Smooth muscle cell (in vitro differentiated cells): ENCODE data around the gene PRPF19. TPM values are rescaled to one million over a fixed set of nuclear protein-coding genes. Genes with fewer than 3 reads are reported as not detected.
A peak's percentile ranks its signal among the peaks of the same experiment; 100 is the strongest.

ENCODE experiments used
- DNase-seq: peaks from one replicate; lab custom pipeline; 2025; ENCODE audit not compliant: unreplicated experiment; lab: John Stamatoyannopoulos, UW
- H2AFZ ChIP-seq: fragments of 200-600 bp; sonication (generic); 2 replicates; pipeline ENCODE4 v1.6.0; 2016; ENCODE audit warnings: antibody characterized with exemption, low read depth, mild to moderate bottlenecking
- H3F3A ChIP-seq: fragments of 200-600 bp; sonication (generic); 2 replicates; pipeline ENCODE4 v1.6.0; 2017; ENCODE audit warnings: antibody characterized with exemption, low read depth
- H3K27ac ChIP-seq: fragments of 200-600 bp; sonication (generic); 2 replicates; pipeline ENCODE4 v1.5.1; 2016; ENCODE audit warnings: low read depth, mild to moderate bottlenecking
- H3K27me3 ChIP-seq: fragments of 200-600 bp; sonication (generic); 2 replicates; pipeline ENCODE4 v1.6.1; 2016; ENCODE audit warnings: low read depth, mild to moderate bottlenecking
- H3K36me3 ChIP-seq: fragments of 200-600 bp; sonication (generic); 2 replicates; pipeline ENCODE4 v1.5.1; 2016; ENCODE audit warnings: low read depth
- H3K4me1 ChIP-seq: fragments of 200-600 bp; sonication (generic); 2 replicates; pipeline ENCODE4 v1.5.1; 2016; ENCODE audit warnings: low read depth
- H3K4me2 ChIP-seq: fragments of 200-600 bp; sonication (generic); 2 replicates; pipeline ENCODE4 v1.6.0; 2016; ENCODE audit warnings: mild to moderate bottlenecking
- H3K4me3 ChIP-seq: fragments of 200-600 bp; sonication (generic); 2 replicates; pipeline ENCODE4 v1.5.1; 2016; ENCODE audit warnings: mild to moderate bottlenecking
- H3K79me2 ChIP-seq: fragments of 200-600 bp; sonication (generic); 2 replicates; pipeline ENCODE4 v1.6.0; 2016; ENCODE audit warnings: low read depth, mild to moderate bottlenecking
- H3K9ac ChIP-seq: fragments of 200-600 bp; sonication (generic); 2 replicates; pipeline ENCODE4 v1.6.0; 2016; ENCODE audit warnings: low read depth
- H3K9me3 ChIP-seq: fragments of 200-600 bp; sonication (generic); replicated peaks from 2 replicates; pipeline ENCODE4 v1.5.1; 2016; ENCODE audit warnings: low read depth
- H4K20me1 ChIP-seq: fragments of 200-600 bp; sonication (generic); 2 replicates; pipeline ENCODE4 v1.6.0; 2016; ENCODE audit warnings: low read depth
- CTCF ChIP-seq: fragments of 200-600 bp; sonication (generic); IDR thresholded peaks from 2 replicates; pipeline ENCODE4 v1.5.1; 2017; ENCODE audit warnings: borderline replicate concordance, mild to moderate bottlenecking, antibody characterized with exemption; ENCODE audit not compliant: insufficient read depth, poor library complexity, severe bottlenecking
- WGBS: methylation state at CpG from one replicate; pipeline ENCODE4 v1.1.7; 2016; ENCODE audit warnings: low lambda C conversion rate; 5-methylcytosine and 5-hydroxymethylcytosine counted together
- polyA plus RNA-seq: library from polyadenylated mRNA; unstranded; fragments of >200 nt; fragmentation: Nextera tagmentation; extraction: Ambion mirVana; gene quantifications from 2 replicates; pipeline ENCODE4 v1.2.1, GENCODE V29; 2016
- total RNA-seq: library from RNA; depleted of rRNA; stranded (reverse); fragments of >200 nt; gene quantifications from 2 replicates; pipeline ENCODE4 v1.2.3, GENCODE V29; 2014

PRPF19 gene
- total and polyA plus RNA-seq, 2 experiments from 2014 or later, result 10.2 to 33.0 TPM

- H3K27ac ChIP-seq, result no peak overlapping the region
- no peaks in the 10 kb centered on the region for H3K9me3 ChIP-seq
- peak overlapping the region; percentile 55 for H2AFZ ChIP-seq
- no peaks in the 10 kb centered on the region for H4K20me1 ChIP-seq
- no peak for DNase-seq
- H3K4me1 ChIP-seq, result no peaks in the 10 kb centered on the region
- 63% methylated on average over 16 of the region's 16 CpGs for WGBS
- H3K4me2 ChIP-seq, result no peak overlapping the region
- H3K4me3 ChIP-seq, result no peak overlapping the region
- TF ChIP-seq CTCF, result no peak
- H3F3A ChIP-seq, result no peaks in the 10 kb centered on the region
- H3K9ac ChIP-seq, result no peak overlapping the region
- no peaks in the 10 kb centered on the region for H3K36me3 ChIP-seq
- H3K79me2 ChIP-seq, result no peaks in the 10 kb centered on the region
- H3K27me3 ChIP-seq, result no peaks in the 10 kb centered on the region
Observed at GRCh38 chr11:60863550-60864521, 42.5 kb downstream of the PRPF19 start.

- WGBS, result 92% methylated on average over 9 of the region's 9 CpGs
- no peaks in the 10 kb centered on the region for H3K79me2 ChIP-seq
Observed at GRCh38 chr11:60862171-60862570, 44.2 kb downstream of the PRPF19 start.

GRCh38 chr11:60860943-60861342 lies 45.4 kb downstream of the PRPF19 start:
- no peaks in the 10 kb centered on the region for H3K4me1 ChIP-seq
- no peak for DNase-seq
- H2AFZ ChIP-seq, result no peak overlapping the region

More at GRCh38 chr11:60862171-60862570, 44.2 kb downstream of the PRPF19 start:
- Histone ChIP-seq H3K27ac (no peak overlapping the region), H3K9ac (no peak overlapping the region), H3K4me2 (no peak overlapping the region), H3K27me3 (no peaks in the 10 kb centered on the region), H3F3A (no peaks in the 10 kb centered on the region), H3K4me1 (no peaks in the 10 kb centered on the region), H2AFZ (no peak overlapping the region), H3K36me3 (no peaks in the 10 kb centered on the region), H3K4me3 (no peak overlapping the region), H4K20me1 (no peaks in the 10 kb centered on the region), H3K9me3 (no peaks in the 10 kb centered on the region)
- DNase-seq, result no peak
- TF ChIP-seq CTCF, result no peak

More at GRCh38 chr11:60860943-60861342, 45.4 kb downstream of the PRPF19 start:
- Histone ChIP-seq H3K36me3 (no peaks in the 10 kb centered on the region), H3F3A (no peaks in the 10 kb centered on the region), H3K4me3 (no peak overlapping the region), H3K27ac (no peak overlapping the region), H3K9me3 (no peaks in the 10 kb centered on the region), H3K27me3 (no peaks in the 10 kb centered on the region), H3K79me2 (no peaks in the 10 kb centered on the region), H3K4me2 (no peak overlapping the region), H3K9ac (no peak overlapping the region), H4K20me1 (no peaks in the 10 kb centered on the region)
- no peak for TF ChIP-seq CTCF
- WGBS, result 81% methylated on average over 7 of the region's 7 CpGs
